Effector memory CD4-positive, alpha-beta T cell (primary cell): ENCODE results near the gene PRLH.

Experiments
- DNase-seq, 3 donors: peaks; one replicate each; pipeline ENCODE4 v3.0.0-alpha.2; 2020
- H3K27ac ChIP-seq: 2 replicates; pipeline ENCODE4 v1.7.0; 2013; ENCODE audit warnings: mild to moderate bottlenecking, low read length, moderate library complexity; ENCODE audit not compliant: insufficient read depth, poor library complexity, severe bottlenecking
- H3K27me3 ChIP-seq: replicated peaks from 2 replicates; pipeline ENCODE4 v1.7.0; 2013; ENCODE audit warnings: mild to moderate bottlenecking, low read length; ENCODE audit not compliant: insufficient read depth, control insufficient read depth, poor library complexity, severe bottlenecking
- H3K36me3 ChIP-seq: 2 replicates; pipeline ENCODE4 v1.7.0; 2013; ENCODE audit warnings: mild to moderate bottlenecking, low read length, moderate library complexity; ENCODE audit not compliant: control insufficient read depth, insufficient read depth
- H3K4me1 ChIP-seq: 2 replicates; pipeline ENCODE4 v1.7.0; 2013; ENCODE audit warnings: low read length, mild to moderate bottlenecking; ENCODE audit not compliant: control insufficient read depth, insufficient read depth, poor library complexity, severe bottlenecking
- H3K4me3 ChIP-seq: 2 replicates; pipeline ENCODE4 v1.7.0; 2013; ENCODE audit warnings: low read length, low read depth, mild to moderate bottlenecking; ENCODE audit not compliant: insufficient read depth, poor library complexity, severe bottlenecking
- H3K9me3 ChIP-seq: 2 replicates; pipeline ENCODE4 v1.7.0; 2013; ENCODE audit warnings: mild to moderate bottlenecking, low read length, moderate library complexity; ENCODE audit not compliant: control insufficient read depth

The PRLH gene

DNA sequence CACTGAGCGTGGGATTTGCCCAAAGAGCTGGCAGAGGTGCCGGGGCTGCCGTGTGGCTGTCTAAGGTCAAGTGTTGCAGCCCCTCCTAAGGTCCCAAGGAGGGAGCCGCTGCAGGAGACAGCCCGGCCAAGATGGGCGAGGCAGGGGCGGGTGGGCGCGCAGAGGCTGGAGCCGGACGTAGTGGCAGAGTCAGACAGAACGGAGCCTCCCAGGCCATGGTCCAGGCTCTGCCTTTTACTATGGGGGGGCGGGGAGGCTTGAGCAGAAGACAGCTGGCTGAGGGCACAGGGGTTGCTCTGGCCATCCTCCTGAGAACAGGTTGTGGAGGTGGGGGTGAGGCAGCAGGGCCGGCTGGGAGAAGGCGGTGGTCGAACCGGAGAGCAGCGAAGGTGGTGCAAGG is 27.5 kb upstream of the PRLH start:
- H3K27ac ChIP-seq: no peak overlapping the region
- H3K4me1 ChIP-seq: no peaks in the 10 kb centered on the region
- no peak overlapping the region for H3K4me3 ChIP-seq
- no peaks in the 10 kb centered on the region for H3K27me3 ChIP-seq
- H3K36me3 ChIP-seq: no peaks in the 10 kb centered on the region
- no peak for DNase-seq
- no peaks in the 10 kb centered on the region for H3K9me3 ChIP-seq

DNA sequence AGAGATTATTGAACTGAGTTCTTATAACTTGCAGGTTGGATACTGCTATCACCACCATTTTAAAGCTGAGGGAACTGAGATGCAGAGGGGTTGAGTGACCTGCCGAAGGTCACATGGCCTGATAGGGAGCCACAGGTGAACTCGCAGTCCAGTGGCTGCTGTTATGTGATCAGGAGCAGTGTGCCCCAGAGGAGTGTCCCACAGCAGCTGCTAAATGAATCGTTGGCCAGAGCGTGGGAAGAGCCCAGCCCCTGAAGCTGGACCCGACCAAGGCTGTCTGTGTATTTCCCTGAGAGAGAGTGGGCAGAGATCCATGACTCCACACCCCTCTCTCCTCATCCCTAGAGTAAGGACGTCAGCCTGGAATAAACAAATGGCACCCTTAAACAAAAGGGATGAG is 26.7 kb upstream of the PRLH start:
- no peaks in the 10 kb centered on the region for H3K4me1 ChIP-seq
- no peak for DNase-seq
- H3K27ac ChIP-seq: no peak overlapping the region
- no peaks in the 10 kb centered on the region for H3K9me3 ChIP-seq
- H3K27me3 ChIP-seq: no peaks in the 10 kb centered on the region
- H3K4me3 ChIP-seq: no peak overlapping the region
- no peaks in the 10 kb centered on the region for H3K36me3 ChIP-seq

DNA sequence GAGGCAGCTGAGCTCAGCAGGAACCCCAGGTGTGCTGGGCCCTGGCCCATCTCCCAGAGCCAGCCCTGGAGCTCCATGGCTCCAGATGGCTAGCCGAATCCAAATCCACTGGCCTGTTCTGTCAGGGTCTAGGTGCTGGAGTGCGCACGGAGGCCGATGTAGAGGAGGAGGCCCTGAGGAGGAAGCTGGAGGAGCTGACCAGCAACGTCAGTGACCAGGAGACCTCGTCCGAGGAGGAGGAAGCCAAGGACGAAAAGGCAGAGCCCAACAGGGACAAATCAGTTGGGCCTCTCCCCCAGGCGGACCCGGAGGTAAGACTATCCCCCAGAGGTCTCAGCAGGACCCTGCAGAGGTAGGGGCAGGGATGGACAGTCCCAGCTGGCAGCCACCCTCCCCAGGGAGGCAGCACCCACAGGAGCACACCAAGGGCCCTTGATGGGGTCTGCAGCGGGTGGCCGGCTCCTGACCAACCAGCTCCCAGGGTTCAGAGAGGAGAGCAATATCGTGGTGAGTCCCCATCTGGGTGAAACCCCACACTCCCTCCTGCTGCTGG is 26.1 kb upstream of the PRLH start:
- DNase-seq: no peak
- Histone ChIP-seq H3K36me3 (no peaks in the 10 kb centered on the region), H3K27me3 (no peaks in the 10 kb centered on the region), H3K27ac (no peak overlapping the region), H3K4me1 (no peaks in the 10 kb centered on the region), H3K9me3 (no peaks in the 10 kb centered on the region), H3K4me3 (no peak overlapping the region)

DNA sequence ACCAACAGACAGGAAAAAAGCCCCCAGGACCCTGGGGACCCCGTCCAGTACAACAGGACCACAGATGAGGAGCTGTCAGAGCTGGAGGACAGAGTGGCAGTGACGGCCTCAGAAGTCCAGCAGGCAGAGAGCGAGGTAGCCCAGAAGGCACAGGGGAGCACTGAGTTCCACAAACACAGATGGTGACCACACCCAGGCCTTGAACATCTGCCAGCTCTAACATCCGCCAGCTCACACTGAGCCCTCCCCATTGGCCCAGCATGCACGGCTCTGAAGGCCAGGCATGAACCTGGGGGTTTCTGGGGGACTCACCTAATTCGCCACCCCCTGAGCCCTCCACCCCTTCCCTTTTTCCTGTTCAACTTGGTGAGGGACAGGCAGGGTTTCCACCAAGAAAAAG is 25.6 kb upstream of the PRLH start:
- no peak overlapping the region for H3K27ac ChIP-seq
- no peaks in the 10 kb centered on the region for H3K9me3 ChIP-seq
- H3K4me1 ChIP-seq: no peaks in the 10 kb centered on the region
- no peak overlapping the region for H3K4me3 ChIP-seq
- no peaks in the 10 kb centered on the region for H3K36me3 ChIP-seq
- no peaks in the 10 kb centered on the region for H3K27me3 ChIP-seq
- no peak for DNase-seq

DNA sequence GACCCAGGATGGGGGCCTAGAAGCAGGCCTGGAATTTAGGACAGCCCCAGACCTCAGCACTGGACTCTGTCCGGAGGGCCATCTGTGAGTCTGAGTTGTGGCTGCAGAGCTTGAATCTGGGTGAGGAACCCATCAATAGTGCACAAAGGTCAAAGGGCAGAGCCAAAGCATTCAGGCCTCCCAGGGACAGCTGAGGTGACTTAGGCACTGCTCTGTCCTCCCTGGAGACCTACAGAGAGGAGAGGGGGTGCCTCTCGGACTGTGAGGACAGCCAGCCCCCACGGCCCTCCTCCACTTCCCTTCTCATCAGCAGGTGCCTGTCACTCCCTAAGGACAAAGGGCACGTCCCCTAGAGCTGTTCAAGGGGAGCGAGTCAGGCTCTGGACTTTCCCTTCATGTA is 25.1 kb upstream of the PRLH start:
- H3K4me1 ChIP-seq: no peaks in the 10 kb centered on the region
- no peak overlapping the region for H3K4me3 ChIP-seq
- no peaks in the 10 kb centered on the region for H3K36me3 ChIP-seq
- H3K27ac ChIP-seq: no peak overlapping the region
- H3K9me3 ChIP-seq: no peaks in the 10 kb centered on the region
- no peak for DNase-seq
- H3K27me3 ChIP-seq: no peaks in the 10 kb centered on the region

DNA sequence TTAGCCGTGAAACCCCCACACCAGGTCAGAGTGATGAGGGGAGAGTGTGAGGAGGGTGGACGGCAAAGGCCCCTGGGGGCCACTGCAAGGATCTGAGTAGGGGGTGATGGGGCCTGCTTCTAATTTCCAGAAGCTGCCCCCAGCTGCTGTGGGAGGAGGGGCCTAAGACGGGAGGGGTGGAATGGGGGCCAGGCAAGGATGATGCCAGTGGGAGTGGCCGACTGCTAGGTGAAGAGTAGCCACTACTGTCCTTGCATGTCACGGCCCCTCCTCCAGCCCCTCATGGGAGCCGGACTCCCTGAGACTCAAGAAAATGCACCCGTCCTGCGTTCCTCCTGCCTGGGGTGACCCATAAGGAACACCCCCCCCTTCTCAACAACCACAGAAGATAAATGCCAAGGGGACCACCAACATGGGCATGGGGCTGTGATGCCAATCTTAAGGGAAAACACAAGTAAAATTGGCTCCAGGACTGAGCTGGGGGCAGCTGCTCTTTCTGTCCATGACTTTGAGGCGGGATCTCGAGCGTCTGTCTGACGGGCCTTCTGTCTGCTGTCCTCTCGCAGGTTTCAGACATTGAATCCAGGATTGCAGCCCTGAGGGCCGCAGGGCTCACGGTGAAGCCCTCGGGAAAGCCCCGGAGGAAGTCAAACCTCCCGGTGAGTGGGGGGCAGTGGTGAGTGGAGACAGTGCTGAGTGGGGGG is 24.2 kb upstream of the PRLH start:
- Histone ChIP-seq H3K9me3 (no peaks in the 10 kb centered on the region), H3K27me3 (no peaks in the 10 kb centered on the region), H3K27ac (no peak overlapping the region), H3K36me3 (no peaks in the 10 kb centered on the region), H3K4me3 (no peak overlapping the region), H3K4me1 (no peaks in the 10 kb centered on the region)
- no peak for DNase-seq

DNA sequence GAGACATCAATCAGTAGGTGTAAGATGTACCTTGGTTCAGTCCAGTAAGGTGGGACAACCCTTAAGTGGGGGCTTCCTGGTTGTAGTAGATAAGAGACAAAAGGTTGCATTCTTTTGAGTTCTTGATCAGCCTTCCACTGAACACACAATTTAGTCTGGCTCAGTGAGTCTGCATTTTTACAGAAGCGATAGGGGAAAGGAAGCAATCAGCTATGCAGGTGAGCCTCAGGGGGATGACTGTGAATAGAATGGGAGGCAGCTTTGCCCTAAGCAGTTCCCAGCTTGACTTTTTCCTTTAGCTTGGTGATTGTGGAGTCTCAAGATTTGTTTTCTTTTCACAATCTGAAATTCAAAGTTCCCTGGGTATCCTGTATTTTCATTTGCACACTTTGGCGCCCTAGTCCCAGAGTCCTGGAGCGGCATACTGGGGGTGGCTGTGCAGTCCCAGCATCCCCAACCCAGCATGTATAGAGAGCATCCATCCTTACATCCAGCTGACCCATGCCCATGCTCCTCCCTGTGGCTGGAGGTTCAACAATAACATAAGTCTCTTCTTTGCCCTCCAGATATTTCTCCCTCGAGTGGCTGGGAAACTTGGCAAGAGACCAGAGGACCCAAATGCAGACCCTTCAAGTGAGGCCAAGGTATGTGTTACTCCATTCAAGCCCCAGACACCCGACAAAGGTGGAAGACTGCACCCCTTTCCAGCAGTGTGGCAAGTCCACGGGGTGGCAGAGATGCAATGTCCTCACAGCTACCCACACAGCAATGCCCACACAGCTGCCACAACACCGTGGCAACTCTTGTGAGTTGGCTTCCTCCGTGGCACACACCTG is 20.1 kb upstream of the PRLH start:
- Histone ChIP-seq H3K9me3 (no peaks in the 10 kb centered on the region), H3K36me3 (no peaks in the 10 kb centered on the region), H3K4me3 (no peak overlapping the region), H3K27ac (no peak overlapping the region), H3K27me3 (no peaks in the 10 kb centered on the region), H3K4me1 (no peaks in the 10 kb centered on the region)
- DNase-seq: no peak

DNA sequence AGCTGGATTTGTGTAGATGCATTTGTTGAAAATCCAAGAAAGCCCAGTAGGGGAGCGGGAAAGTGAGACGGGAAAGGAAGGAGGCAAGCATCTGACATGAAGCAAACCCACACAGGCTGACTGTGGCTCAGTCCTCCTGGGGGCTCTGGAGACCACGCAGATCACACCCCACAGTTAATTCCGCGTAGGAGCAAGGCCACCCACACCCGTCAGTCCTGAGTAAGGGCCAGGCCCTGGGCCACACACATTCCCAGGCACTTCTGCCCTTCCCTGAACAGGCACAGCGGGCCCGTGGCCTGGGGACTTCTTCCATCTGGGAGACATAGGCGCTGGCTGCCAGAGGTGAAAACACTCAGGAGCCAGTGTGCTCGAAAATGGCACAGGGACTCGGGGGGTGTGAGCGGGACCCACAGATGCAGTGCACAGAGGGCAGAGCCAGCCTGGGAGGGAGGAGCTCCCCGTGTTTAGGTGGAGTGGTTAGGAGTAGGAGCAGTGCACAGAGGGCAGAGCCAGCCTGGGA is 19.4 kb upstream of the PRLH start:
- no peaks in the 10 kb centered on the region for H3K4me1 ChIP-seq
- no peaks in the 10 kb centered on the region for H3K9me3 ChIP-seq
- H3K4me3 ChIP-seq: no peak overlapping the region
- no peak for DNase-seq
- no peak overlapping the region for H3K27ac ChIP-seq
- H3K27me3 ChIP-seq: no peaks in the 10 kb centered on the region
- no peaks in the 10 kb centered on the region for H3K36me3 ChIP-seq

DNA sequence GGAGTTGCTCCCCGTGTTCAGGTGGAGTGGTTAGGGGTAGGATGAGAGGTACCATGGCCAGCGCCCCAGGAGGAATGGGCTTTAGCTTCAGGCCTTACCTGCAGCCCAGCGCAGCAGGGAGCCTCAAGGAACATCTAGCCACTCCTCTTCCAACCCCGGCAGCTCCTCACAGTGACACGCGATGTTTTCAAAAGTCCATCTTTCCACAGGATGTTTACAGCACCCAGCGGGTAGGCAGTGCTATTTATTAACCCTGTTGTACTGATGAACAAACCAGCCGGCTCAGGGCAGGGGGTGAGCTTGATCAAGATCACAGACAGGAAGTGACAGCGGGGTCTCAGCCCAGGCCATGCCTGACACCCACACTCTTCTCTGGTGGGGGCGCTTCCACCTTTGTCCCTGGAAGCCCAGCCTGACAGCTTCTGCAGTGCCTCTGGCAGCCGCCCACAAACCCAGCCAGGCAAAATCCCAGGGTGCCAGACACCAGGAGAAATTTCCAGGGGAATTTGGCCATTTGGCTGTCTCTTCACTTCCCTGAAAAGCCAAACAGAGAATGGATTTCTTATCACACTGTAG is 18.4 kb upstream of the PRLH start:
- Histone ChIP-seq H3K27me3 (no peaks in the 10 kb centered on the region), H3K36me3 (no peaks in the 10 kb centered on the region), H3K4me3 (no peak overlapping the region), H3K4me1 (no peaks in the 10 kb centered on the region), H3K27ac (no peak overlapping the region), H3K9me3 (no peaks in the 10 kb centered on the region)
- no peak for DNase-seq

DNA sequence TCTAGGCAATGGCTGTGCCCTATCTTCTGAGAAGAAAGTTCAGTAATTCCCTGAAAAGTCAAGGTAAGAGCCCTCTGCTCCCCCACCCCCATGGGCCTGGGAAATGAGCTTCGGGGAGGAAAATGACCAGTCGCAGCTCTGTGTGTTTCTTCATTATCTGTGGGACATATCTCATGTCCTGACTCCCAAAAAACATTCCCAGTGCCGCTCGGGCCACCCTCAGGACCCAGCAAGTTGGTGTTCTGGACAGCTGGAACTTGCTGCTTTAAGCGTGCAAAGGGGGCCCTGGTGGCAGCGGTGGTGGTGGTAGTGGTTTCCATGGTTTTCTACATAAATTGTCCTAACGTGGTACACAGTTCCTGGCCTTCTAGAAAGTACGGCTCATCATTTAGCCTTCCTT is 17.2 kb upstream of the PRLH start:
- H3K36me3 ChIP-seq: no peaks in the 10 kb centered on the region
- H3K4me1 ChIP-seq: no peaks in the 10 kb centered on the region
- no peaks in the 10 kb centered on the region for H3K27me3 ChIP-seq

More for the DNA sequence above, 17.2 kb upstream of the PRLH start:
- H3K27ac ChIP-seq: no peak overlapping the region
- H3K9me3 ChIP-seq: no peaks in the 10 kb centered on the region
- no peak overlapping the region for H3K4me3 ChIP-seq
- DNase-seq: no peak
